ENCODE measurements around the gene NIBAN1.

- no peak for TF ChIP-seq RARB (CRISPR knock-in tag; IDR thresholded peaks at IDR 0.05)
- no peak for TF ChIP-seq OSR1 (CRISPR knock-in tag; IDR thresholded peaks at IDR 0.05)
- no peak for TF ChIP-seq CSRNP3 (CRISPR knock-in tag; IDR thresholded peaks at IDR 0.05)
- no peak for TF ChIP-seq PATZ1 (CRISPR knock-in tag; IDR thresholded peaks at IDR 0.05; ENCODE audit: borderline replicate concordance)
- no peak for TF ChIP-seq CSDC2 (CRISPR knock-in tag; IDR thresholded peaks at IDR 0.05)
- no peak for TF ChIP-seq ARNTL (CRISPR knock-in tag; IDR thresholded peaks at IDR 0.05; ENCODE audit: borderline replicate concordance, low read depth)
Observed at GRCh38 chr1:185014941-185015340, 40.6 kb upstream of the NIBAN1 start.

Data from SK-N-SH treated with all-trans-retinoic acid at 6 μM for 48 hours (cell line).